Measurements from ENCODE around the gene CBX8.

The CBX8 gene

DNA sequence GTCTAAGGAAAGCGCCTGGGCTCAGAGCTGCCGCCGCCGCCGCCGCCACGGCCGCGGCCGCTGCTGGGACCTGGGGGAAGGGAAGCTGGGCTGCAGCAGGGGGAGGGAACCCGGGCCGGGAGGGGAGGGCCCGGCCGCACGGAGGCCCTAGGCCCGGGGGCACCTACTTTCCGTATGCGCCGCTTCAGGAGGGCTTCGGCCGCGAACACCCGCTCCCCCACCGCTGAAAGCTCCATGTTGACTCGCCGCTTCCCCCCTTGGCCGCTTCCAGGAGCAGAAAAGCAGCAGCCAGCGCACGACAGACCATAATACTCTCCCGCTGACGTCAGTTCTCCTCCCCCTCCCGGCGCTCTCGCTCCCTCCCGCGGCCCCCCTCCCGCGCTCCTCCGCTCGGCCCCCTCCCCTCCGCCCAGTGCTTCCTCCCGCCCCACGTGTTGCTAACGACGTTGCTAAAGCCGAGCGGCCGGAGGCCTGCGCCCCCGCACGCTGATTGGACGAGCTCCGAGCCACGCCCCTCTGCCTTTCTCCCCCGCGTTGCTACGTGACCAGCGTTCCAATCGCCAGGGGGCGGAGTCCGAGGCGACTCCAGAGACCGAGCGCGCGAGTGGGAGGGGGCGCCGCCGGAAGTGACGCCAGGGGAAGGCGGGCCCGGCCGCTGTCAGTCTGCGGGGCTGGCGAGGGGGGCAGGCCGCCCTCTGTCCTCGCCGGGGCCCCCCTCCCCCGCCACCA lies at the start of gene CBX8:
Gene CBX8 (minus strand): TSS at position 315 of the 729 bp plus-strand sequence. CDS start 79 bp downstream, at position 236.
- DNase-seq = peak; percentile 99

DNA sequence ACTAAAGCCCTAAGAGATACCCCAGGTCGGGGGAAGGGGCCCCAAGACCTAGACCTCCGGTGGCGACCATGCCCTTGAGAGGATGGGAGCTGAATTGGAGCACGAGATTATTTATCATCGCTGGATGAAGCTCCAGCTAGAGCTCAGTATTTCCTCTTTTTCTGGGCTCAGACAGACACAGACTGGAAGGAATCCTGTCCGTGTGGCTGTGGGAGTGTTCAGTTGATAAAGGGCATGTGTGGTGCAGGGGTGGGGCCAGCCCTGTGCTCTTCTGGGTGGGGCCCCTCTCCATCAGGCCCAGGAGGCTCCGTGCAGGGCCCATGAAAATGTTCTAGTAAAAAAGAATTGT lies 48.7 kb upstream of the CBX8 start:
- no peak for DNase-seq

DNA sequence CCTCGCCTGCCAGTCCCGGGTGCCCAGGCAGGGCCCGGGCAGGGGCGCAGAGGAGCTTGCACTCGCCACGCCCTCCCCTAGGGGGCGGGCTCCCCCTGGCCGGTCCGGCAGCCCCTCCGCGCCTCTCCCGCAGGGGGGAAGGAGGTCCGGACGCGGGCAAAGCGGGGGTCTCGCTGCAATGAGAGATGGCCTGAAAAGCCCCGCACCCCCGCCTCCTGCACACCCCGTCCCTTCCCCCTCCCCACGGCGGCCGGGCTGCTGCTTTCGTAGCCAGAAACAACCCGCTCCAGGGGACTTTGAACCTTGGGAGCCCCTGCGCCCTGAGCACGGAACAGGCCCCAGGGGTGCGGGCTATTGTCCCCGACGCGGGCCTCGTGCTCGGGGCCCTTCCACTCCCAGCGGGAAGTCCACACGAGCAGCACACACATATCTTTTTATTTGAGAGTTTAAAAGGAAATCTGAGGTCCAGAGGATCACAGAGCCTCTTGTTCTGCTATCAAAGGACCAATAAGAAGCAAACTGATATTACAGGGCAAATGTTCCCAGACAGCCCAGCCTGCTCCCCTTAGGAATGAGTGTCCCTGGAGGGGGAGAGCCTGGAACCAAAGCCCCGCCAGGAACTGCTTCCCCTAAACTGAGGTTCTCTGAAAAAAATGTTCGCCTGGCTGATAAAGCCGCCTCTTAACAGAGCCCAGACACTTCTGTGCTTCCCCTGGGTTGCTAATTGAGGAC lies 48.2 kb upstream of the CBX8 start:
- no peak for DNase-seq

DNA sequence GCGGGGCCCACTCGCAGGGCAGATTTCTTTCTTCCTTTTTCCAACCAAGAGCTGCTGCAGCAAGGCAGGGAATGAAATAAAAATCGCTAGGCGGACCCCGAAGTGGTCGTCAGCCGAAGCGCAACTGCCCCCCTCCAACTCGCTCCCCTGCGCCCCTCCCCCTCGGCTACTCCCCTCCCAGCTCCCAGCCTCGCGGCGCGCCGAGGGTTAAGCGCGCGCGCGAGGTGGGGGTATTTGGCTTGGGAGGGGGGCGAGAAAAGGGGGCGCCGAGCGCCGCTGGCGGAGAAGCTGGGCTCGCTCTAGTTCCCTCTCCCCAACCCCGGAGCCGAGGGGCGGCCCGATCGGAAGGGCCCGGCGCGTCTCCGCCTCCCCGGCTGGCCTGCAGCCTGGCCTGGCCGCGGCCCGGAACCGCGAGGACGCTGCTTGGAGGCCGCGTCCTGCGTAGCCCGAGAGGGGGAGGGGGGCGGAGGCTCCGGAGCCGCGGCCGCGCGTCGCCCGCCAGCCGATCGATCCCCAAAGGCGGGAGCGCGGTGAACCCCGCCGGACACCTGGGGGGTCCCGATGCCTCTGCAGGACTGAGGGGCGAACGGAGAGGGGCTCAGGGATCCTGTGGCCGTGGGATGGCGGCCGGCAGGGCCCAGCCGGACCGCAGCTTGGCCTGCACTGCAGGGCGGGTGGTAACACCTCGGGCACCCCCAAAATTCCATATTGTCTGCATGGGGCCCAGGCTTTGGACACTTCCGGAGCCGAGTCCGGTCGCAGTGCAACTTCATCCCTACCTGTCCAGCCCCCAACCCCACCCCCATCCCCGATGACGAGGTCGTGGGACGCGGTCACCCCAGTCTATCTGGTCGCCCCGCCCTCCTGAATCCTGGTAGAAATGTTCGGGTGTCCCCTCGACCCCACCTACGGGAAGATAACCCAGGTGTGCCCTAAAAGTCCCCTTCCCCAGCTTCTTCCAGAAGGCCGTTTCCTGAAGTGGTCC lies 47.2 kb upstream of the CBX8 start:
- no peak for DNase-seq

DNA sequence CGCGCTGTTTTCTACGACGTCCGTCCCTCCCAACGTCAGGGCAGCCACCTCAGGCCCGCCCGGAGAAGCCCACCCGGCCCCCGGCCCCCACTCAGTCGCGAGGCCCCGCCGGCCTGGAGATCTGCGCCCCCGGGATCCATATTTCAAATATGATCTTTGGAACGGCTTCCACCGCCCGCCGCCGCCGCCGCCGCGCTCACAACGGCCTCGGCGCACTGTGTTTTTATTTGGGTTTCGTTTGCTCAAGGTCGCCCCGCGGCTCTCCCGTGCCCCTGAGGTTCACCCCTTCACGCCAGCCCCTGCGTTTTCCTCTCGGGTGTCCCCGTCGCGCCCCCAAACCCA lies 46.6 kb upstream of the CBX8 start:
- no peak for DNase-seq

DNA sequence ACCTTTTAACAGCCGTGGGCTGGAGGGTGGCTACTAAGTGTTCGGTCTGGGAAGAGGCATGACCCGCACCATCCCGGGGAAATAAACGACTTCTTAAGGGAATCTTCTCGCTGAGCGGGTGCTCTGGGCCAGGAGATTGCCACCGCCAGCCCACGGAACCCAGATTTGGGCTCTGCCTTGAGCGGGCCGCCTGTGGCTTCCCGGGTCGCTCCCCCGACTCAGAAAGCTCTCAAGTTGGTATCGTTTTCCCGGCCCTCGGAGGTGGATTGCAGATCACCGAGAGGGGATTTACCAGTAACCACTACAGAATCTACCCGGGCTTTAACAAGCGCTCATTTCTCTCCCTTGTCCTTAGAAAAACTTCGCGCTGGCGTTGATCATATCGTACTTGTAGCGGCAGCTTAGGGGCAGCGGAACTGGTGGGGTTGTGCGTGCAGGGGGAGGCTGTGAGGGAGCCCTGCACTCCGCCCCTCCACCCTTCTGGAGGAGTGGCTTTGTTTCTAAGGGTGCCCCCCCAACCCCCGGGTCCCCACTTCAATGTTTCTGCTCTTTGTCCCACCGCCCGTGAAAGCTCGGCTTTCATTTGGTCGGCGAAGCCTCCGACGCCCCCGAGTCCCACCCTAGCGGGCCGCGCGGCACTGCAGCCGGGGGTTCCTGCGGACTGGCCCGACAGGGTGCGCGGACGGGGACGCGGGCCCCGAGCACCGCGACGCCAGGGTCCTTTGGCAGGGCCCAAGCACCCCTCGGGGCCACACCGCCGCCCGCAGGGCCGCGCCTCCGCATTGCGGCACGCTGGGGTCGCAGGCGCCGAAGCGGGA lies 46.0 kb upstream of the CBX8 start:
- DNase-seq = no peak

DNA sequence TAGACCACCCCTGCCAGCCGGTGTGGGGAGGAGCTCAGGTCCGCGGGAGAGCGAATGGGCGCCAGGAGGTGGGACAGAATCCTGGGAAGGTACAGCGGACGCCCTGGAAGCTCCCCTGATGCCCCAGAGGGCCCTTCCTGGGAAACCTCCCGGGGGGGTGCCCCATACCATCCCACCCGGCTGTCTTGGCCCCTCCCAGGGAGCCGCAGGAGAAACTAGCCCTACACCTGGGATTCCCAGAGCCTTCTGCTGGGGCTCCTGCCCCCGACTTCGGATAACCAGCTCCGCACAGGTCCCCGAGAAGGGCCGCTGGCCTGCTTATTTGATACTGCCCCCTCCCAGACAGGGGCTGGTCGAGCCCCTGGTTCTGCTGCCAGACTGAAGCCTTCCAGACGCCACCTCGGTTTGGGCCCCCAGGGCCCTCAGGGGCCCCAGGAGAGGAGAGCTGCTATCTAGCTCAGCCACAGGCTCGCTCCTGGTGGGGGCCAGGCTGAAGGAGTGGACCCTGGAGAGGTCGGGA lies 45.3 kb upstream of the CBX8 start:
- no peak for DNase-seq

DNA sequence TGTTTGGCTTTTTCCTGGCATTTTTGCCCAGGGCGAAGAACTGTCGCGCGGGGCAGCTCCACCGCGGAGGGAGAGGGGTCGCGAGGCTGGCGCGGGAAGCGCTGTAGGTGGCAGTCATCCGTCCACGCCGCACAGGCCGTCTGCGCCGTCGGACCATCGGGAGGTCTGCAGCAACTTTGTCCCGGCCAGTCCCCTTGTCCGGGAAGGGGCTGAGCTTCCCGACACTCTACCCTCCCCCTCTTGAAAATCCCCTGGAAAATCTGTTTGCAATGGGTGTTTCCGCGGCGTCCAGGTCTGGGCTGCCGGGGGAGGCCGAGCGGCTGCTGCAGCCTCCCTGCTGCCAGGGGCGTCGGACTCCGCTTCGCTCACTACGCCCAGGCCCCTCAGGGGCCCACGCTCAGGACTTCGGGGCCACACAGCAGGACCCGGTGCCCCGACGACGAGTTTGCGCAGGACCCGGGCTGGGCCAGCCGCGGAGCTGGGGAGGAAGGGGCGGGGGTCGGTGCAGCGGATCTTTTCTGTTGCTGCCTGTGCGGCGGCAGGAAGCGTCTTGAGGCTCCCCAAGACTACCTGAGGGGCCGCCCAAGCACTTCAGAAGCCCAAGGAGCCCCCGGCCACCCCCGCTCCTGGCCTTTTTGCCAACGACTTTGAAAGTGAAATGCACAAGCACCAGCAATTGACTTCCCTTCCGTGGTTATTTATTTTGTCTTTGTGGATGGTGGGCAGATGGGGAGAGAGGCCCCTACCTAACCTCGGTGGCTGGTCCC lies 44.7 kb upstream of the CBX8 start:
- no peak for DNase-seq

DNA sequence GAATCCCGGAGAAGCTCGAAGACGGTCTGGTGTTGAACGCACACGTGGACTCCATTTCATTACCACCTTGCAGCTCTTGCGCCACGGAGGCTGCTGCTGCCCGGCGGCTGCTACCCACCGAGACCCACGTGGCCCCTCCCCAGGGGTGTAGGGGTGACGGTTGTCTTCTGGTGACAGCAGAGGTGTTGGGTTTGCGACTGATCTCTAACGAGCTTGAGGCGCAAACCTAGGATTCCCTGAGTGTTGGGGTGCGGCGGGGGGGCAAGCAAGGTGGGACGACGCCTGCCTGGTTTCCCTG lies 44.1 kb upstream of the CBX8 start:
- no peak for DNase-seq

DNA sequence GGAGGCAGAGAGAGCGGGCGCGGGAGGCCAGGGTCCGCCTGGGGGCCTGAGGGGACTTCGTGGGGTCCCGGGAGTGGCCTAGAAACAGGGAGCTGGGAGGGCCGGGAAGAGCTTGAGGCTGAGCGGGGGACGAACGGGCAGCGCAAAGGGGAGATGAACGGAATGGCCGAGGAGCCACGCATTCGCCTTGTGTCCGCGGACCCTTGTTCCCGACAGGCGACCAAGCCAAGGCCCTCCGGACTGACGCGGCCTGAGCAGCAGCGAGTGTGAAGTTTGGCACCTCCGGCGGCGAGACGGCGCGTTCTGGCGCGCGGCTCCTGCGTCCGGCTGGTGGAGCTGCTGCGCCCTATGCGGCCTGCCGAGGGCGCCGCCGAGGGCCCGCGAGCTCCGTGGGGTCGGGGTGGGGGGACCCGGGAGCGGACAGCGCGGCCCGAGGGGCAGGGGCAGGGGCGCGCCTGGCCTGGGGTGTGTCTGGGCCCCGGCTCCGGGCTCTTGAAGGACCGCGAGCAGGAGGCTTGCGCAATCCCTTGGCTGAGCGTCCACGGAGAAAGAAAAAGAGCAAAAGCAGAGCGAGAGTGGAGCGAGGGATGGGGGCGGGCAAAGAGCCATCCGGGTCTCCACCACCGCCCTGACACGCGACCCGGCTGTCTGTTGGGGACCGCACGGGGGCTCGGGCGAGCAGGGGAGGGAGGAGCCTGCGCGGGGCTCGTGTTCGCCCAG lies 43.6 kb upstream of the CBX8 start:
- no peak for DNase-seq

DNA sequence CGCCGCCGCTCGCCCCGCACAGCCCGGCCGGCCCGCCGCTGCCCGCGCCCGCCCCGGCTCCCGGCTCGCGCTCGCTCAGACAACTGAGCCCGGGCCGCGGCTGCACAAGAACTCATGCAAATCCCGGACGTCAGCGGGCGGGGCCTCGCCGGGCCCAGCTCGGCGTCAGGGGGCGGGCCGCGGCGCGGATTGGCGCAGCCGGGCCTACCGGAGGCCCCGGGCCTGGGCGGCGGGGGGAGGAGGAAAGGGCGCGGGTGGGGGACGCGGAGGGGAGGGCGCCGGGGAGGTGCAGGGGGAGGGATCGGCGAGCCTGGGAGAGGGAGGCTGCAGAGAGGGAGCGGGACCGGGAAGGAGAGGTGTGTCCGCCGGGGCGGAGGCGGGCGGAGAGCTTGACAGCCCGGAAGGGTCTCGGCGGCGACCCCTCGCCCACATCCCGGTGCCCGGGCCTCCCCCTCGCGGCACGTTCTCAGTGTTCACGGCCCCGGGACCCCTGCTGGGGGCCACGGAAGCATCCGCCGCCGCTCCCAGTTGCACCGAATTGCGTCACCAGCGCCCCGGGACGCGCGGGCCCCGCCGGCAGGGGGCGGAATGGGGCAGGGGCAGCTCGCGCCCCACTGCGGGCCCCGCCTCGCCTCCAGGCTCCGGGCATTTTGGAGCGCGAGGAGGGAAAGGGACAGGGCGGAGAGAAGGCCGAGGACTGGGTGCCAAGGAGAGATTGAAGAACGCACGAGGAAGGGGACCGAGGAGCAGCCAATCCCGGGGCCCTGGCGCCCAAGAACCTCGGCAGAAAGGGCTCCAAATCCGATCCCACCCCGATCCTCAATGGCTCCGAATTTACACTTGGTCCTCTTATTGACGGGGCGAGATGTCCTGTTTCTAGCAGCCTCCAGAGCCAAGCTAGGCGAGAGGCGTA lies 42.7 kb upstream of the CBX8 start, which contains the start of gene CBX4:
Gene CBX4 (minus strand): TSS at position 85 of the 913 bp plus-strand sequence. CDS start 189 bp downstream, outside the sequence.
- peak; percentile 81 for DNase-seq

DNA sequence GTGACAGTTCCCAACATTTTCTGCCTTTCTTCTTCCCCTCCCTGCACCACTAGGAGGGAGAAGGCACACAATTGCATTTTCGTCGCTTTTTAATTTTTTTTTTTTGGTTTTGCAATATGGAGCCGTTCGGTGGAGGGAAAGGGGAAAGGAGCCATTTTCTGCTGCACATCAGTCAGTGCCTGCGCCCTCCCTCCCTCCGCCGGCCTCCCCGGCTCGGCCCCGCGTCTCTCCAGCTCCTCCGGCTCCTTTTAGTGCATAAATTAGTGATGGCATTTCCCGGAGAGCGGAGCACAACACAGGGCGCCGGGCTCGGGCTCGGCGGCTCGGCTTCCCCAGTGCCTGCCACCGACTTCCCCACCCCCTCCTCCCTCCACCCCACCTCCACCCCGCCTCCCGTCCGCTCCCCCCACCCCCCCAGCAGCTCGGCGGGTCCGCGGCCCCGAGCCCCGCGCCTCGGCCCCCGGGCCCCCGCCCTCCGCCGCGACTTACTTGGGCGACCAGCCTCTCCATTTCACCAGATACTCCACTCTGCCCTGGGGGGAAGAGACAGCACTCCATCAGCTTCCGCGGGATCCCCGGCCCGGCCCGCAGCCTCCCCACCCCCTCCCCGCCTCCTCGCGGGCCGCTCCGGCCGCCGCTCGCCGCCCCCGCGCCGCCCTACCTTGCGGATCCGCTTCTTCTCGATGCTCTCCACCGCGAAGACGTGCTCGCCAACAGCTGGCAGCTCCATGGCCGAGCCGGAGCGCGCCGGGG lies 41.8 kb upstream of the CBX8 start:
- DNase-seq = no peak

DNA sequence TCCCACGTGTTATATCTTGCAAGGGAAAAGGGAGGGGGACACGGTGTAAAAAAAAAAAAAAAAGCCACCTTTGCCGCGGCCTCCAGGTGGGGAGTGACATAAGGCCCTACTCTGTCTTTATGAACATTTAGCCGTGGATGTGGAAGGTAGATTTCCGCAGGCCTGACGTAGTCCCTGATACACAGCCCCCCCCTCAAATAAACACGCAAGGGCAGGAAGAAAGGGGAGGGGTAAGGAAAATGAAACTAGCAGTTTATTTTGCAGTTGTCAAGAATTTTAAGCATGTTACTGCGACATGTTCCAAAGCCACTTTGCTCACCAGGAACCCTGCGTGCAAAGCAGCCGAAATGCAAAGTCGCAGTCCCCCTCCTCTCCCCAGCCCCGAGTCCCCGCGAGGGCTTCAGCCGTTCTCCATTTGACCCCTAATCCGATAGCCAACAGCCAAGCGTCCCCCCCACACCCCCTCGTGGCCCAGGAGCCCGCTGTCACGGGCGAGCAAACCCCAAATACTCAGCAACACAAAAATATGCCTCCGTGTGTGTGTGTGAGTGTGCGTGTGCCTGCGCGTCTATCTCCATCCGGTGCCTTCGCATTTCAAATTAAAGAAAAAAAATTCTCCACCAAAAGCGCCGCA lies 41.1 kb upstream of the CBX8 start:
- no peak for DNase-seq

DNA sequence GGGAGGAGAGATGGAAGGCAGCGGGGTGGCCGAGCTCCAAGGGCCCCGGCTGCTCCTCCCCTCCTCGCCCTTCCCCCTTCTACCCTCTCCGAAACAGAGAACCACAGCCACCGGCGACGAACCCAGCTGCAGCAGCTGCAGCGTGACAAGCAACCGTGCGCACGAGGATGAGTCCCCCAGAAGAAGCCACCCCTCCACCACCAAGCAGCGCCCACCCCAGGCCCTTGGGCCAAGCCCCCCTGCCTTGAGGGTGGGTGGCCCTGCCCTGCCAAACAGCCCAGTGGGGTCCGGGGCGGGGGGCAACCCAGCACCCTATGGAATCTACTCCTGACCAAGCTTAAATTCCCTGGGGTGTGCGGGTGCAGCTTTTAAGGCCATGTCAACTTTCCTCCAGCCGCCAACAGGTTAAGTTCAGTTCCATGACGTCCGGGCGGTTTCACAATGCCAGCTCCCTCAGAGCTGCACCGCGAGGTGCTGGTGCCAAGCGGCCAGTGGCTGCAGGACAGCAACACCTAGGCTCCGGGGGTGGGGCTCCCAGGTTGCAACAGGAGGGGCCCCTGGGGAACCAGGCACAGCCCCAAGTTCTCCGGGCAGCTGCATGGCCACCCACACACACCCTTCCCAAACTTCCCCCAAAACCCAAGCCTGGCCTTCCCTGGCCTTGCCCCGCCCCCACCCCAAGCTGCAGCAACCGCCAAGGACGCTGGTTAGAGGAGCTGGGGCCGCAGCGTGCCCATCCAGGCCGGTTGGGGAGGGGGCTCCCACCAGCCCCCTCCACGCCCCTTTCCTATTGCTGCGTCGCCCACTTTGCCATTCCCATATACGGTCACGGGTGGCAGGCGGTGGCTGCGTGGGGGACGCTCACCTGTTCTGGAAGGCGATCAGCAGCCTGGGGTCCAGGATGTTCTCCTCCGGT lies 40.4 kb upstream of the CBX8 start:
- DNase-seq = no peak

DNA sequence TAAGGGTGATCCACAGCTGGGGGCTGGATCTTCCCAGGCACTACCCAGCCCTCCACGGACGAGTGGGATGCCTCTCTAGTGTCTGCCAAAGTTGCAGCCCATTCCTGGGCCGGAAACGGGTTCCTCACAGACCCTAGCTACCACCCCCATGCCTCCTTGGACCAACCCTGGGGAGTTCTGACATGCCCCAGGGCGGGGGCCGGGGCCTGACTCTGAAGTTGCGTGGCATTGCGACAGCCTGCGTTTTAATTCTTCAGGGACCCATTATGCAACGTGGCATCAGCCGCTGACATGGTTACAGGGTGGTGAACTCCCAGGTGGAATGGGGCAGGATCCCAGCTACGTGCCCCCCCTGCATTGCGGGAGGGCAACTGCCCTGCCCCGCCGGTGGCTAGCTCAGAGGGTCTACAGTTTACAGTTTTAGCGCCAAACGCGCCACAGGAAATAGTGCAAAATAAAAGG lies 39.7 kb upstream of the CBX8 start:
- no peak for DNase-seq

DNA sequence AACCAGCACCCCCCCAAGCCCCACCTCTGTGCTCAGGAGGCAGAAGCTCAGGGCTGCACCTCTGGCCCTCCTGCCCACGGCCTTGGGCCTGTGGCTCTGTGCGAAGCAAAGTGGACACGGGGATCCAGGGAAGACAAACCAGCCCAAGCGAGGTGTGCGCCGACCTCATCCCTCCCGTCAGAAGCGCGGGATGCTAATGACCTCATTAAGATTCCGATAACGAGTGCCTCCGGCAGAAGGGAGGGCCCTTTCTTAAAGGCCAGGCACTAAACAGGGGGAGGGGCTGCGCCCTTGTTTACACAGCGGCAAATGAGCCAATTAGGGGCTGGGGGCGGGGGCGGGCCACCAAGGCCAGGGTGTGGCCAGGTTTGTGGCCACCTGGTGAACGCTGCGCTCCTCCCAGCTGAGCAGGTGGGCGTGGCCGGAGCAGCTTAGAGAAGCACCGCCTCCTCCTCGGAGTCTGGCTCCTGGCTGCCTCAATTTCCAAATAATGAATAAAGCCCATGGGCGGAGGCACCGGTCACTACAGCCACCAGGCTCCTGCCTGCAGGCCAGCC lies 39.2 kb upstream of the CBX8 start:
- DNase-seq = no peak

DNA sequence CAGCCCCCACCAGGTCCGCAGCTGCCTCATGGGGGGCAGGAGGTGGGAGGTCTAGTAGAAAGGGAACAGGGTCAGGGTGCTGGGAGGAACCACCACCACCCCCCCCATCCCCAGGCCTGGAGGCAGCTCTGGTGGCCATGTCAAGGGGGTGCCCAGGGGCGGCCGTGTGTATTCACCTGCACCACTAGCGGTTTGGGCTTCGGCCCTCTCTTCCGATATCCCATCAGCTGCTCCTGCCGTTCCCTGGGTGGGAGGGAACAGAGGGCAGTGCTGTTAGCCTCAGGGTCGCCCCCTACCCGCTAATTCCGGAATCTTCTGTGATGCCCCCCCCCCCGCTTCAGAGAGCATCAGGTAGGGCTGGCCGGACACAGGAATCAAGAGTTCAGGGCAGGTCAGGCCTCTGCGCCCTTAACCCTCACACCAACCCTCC lies 38.6 kb upstream of the CBX8 start:
- DNase-seq = no peak

Measured in amniotic stem cell (primary cell).